Natural killer cell (primary cell): Measurements from ENCODE around the gene FCMR. TPM values are rescaled to one million over a fixed set of nuclear protein-coding genes. Genes with fewer than 3 reads are reported as not detected.

Source experiments
- ATAC-seq, 3 donors: fragments of 150-1000 bp in 2 of 3; fragments of 200-7000 bp in 1 of 3; cut with Tn5 transposase; 1 replicate in 1 of 3; 2 replicates in 2 of 3; pipeline ENCODE4 v1.10.0; 2021; ENCODE audit warnings: mild to moderate bottlenecking in 2 of 3, moderate library complexity in 2 of 3
- DNase-seq, 2 donors: peaks; one replicate each; pipeline versions ENCODE4 v3.0.0 to v3.0.0-alpha.2; 2013 to 2021; ENCODE audit warnings: mixed read lengths in 1 of 2
- H3K27ac ChIP-seq: one replicate; pipeline ENCODE4 v1.5.1; 2013; ENCODE audit warnings: mild to moderate bottlenecking, low read length
- H3K27me3 ChIP-seq: one replicate; pipeline ENCODE4 v1.6.1; 2013; ENCODE audit warnings: low read length; ENCODE audit not compliant: control insufficient read depth, insufficient read depth
- H3K36me3 ChIP-seq: one replicate; pipeline ENCODE4 v1.6.1; 2013; ENCODE audit warnings: low read length; ENCODE audit not compliant: control insufficient read depth, insufficient read depth
- H3K4me1 ChIP-seq: one replicate; pipeline ENCODE4 v1.6.1; 2013; ENCODE audit warnings: low read length; ENCODE audit not compliant: control insufficient read depth, insufficient read depth
- H3K4me3 ChIP-seq: one replicate; pipeline ENCODE4 v1.5.1; 2013; ENCODE audit warnings: low read length
- H3K9me3 ChIP-seq: one replicate; pipeline ENCODE4 v1.6.1; 2013; ENCODE audit warnings: low read length; ENCODE audit not compliant: control insufficient read depth, insufficient read depth
- H3K27ac Mint-ChIP-seq, 2 donors: one replicate each; pipeline ENCODE4 v1.8.0; 2022; ENCODE audit warnings: mild to moderate bottlenecking in 2 of 2, mixed read lengths in 2 of 2, moderate library complexity in 1 of 2
- H3K27me3 Mint-ChIP-seq, 2 donors: one replicate each; pipeline ENCODE4 v1.8.0; 2022; ENCODE audit warnings: low read depth in 2 of 2, mixed read lengths in 2 of 2
- H3K36me3 Mint-ChIP-seq: one replicate; pipeline ENCODE4 v1.8.0; 2022; ENCODE audit warnings: mixed read lengths
- H3K4me1 Mint-ChIP-seq, 2 donors: one replicate each; pipeline ENCODE4 v1.8.0; 2022; ENCODE audit warnings: mixed read lengths in 2 of 2
- H3K4me3 Mint-ChIP-seq: one replicate; pipeline ENCODE4 v1.8.0; 2022; ENCODE audit warnings: mild to moderate bottlenecking, moderate library complexity, mixed read lengths
- H3K9me3 Mint-ChIP-seq, 2 donors: one replicate each; pipeline ENCODE4 v1.8.0; 2022; ENCODE audit warnings: mixed read lengths in 2 of 2
- CTCF ChIP-seq: fragments of 200-600 bp; IDR thresholded peaks from one replicate; pipeline ENCODE4 v1.8.0; 2022; ENCODE audit warnings: antibody characterized with exemption
- WGBS: methylation state at CpG from one replicate; pipeline ENCODE4 v1.1.7; 2013; ENCODE audit warnings: missing lambda C conversion rate; ENCODE audit not compliant: insufficient coverage; 5-methylcytosine and 5-hydroxymethylcytosine counted together
- intact Hi-C: fragments of 100-400 bp; cut with micrococcal nuclease; formaldehyde crosslinking; loops from one replicate; pipeline ENCODE4 v1.14.2; 2022
- total RNA-seq, 4 donors: library from RNA; stranded (reverse); fragments of 120-200 nt in 1 of 4; gene quantifications; one replicate each; pipeline versions ENCODE4 v1.2.3 to v1.2.4, GENCODE V29; 2013 to 2022

Gene FCMR
- total RNA-seq, 3 donors from 2014 or later (not counting 1 experiment from before 2014, with no cell fraction given) = 157 to 178 (median 177) TPM

GRCh38 chr1:206931709-206932108, 10.0 kb upstream of the FCMR start:
- H3K9me3 Mint-ChIP-seq = no peaks in the 10 kb centered on the region
- no peak overlapping the region for H3K4me3 Mint-ChIP-seq
- H3K27me3 Mint-ChIP-seq = no peaks in the 10 kb centered on the region
- no peak for TF ChIP-seq CTCF
- peaks cover 48% of the 10 kb centered on the region for H3K4me1 ChIP-seq
- peak overlapping the region; percentile 82 for H3K27ac ChIP-seq
- H3K36me3 ChIP-seq = no peaks in the 10 kb centered on the region
- no peaks in the 10 kb centered on the region for H3K36me3 Mint-ChIP-seq
- 96% methylated on average over 6 of the region's 6 CpGs for WGBS
- peaks cover 26 to 30% of the 10 kb centered on the region in 2 donors for H3K4me1 Mint-ChIP-seq
- H3K4me3 ChIP-seq = no peak overlapping the region
- no peak for ATAC-seq
- intact Hi-C loops = no loop called here
- no peaks in the 10 kb centered on the region for H3K27me3 ChIP-seq
- no peaks in the 10 kb centered on the region for H3K9me3 ChIP-seq
- no peak for DNase-seq
- H3K27ac Mint-ChIP-seq = peak overlapping the region; percentile 87 to 92

GRCh38 chr1:206930210-206930798, 8.6 kb upstream of the FCMR start:
- no peaks in the 10 kb centered on the region for H3K27me3 ChIP-seq
- Mint-ChIP-seq H3K4me1 (peaks cover 26 to 30% of the 10 kb centered on the region in 2 donors), H3K27ac (peak overlapping the region; percentile 87 to 92), H3K9me3 (no peaks in the 10 kb centered on the region), H3K36me3 (no peaks in the 10 kb centered on the region), H3K27me3 (no peaks in the 10 kb centered on the region), H3K4me3 (peak overlapping the region; percentile 67)
- no peaks in the 10 kb centered on the region for H3K9me3 ChIP-seq
- H3K36me3 ChIP-seq = no peaks in the 10 kb centered on the region
- DNase-seq = peak; percentile 44 to 46
- H3K4me1 ChIP-seq = peaks cover 59% of the 10 kb centered on the region
- no peak overlapping the region for H3K4me3 ChIP-seq
- H3K27ac ChIP-seq = peak overlapping the region; percentile 82
- WGBS = 13% methylated on average over 17 of the region's 17 CpGs
- intact Hi-C loops = no loop called here
- no peak for TF ChIP-seq CTCF
- ATAC-seq = peak; percentile 51 to 62 (median 54)

GRCh38 chr1:206929524-206929923, 7.8 kb upstream of the FCMR start:
- no peak for ATAC-seq
- Histone ChIP-seq H3K27me3 (no peaks in the 10 kb centered on the region), H3K4me3 (no peak overlapping the region), H3K36me3 (no peaks in the 10 kb centered on the region), H3K4me1 (peaks cover 67% of the 10 kb centered on the region), H3K9me3 (no peaks in the 10 kb centered on the region), H3K27ac (peak overlapping the region; percentile 82)
- 73% methylated on average over 4 of the region's 6 CpGs for WGBS
- intact Hi-C loops = loop anchor here (10.0 kb wide), 1 partner anchor 395 kb away; the partner anchor contains the start of gene CD55
- H3K9me3 Mint-ChIP-seq = no peaks in the 10 kb centered on the region
- DNase-seq = no peak
- no peaks in the 10 kb centered on the region for H3K27me3 Mint-ChIP-seq
- peak overlapping the region; percentile 55 for H3K4me3 Mint-ChIP-seq
- H3K27ac Mint-ChIP-seq = peak overlapping the region; percentile 87 to 92
- peaks cover 26 to 30% of the 10 kb centered on the region in 2 donors for H3K4me1 Mint-ChIP-seq
- H3K36me3 Mint-ChIP-seq = no peaks in the 10 kb centered on the region
- TF ChIP-seq CTCF = no peak

GRCh38 chr1:206926286-206926685, 4.5 kb upstream of the FCMR start:
- no peaks in the 10 kb centered on the region for H3K36me3 ChIP-seq
- Mint-ChIP-seq H3K4me3 (no peak overlapping the region), H3K4me1 (peaks cover 19 to 20% of the 10 kb centered on the region in 2 donors), H3K9me3 (no peaks in the 10 kb centered on the region), H3K27ac (no peak overlapping the region), H3K36me3 (no peaks in the 10 kb centered on the region), H3K27me3 (no peaks in the 10 kb centered on the region)
- DNase-seq (no peak), ATAC-seq (no peak)
- no peaks in the 10 kb centered on the region for H3K9me3 ChIP-seq
- H3K4me1 ChIP-seq = peaks cover 82% of the 10 kb centered on the region
- WGBS = 98% methylated on average over 2 of the region's 2 CpGs
- no peaks in the 10 kb centered on the region for H3K27me3 ChIP-seq
- no peak overlapping the region for H3K4me3 ChIP-seq
- intact Hi-C loops = loop anchor here (10.0 kb wide), 1 partner anchor 399 kb away; the partner anchor contains the start of gene CD55
- H3K27ac ChIP-seq = peak overlapping the region; percentile 22
- TF ChIP-seq CTCF = no peak
